GM23338 (cell line): ENCODE results near the gene TEX9. TPM values are rescaled to one million over a fixed set of nuclear protein-coding genes. Genes with fewer than 3 reads are reported as not detected.

Experiments used
- ATAC-seq: fragments of 200-7000 bp; cut with Tn5 transposase; 3 replicates; pipeline ENCODE4 v1.9.1; 2020
- DNase-seq: peaks from one replicate; pipeline ENCODE4 v3.0.0-alpha.2; 2015; ENCODE audit warnings: low spot score
- H2AFZ ChIP-seq: fragments of 200-600 bp; sonication (generic); 2 replicates; pipeline ENCODE4 v1.8.0; 2016; ENCODE audit warnings: antibody characterized with exemption, mild to moderate bottlenecking, moderate library complexity
- H3F3A ChIP-seq: fragments of 200-600 bp; sonication (generic); replicated peaks from 2 replicates; pipeline ENCODE4 v1.8.0; 2017; ENCODE audit warnings: antibody characterized with exemption, mixed run types, low read depth
- H3K27ac ChIP-seq: fragments of 200-600 bp; sonication (generic); 2 replicates; pipeline ENCODE4 v1.6.1; 2016; ENCODE audit warnings: low read depth
- H3K27me3 ChIP-seq: fragments of 200-600 bp; sonication (generic); 2 replicates; pipeline ENCODE4 v1.8.0; 2016; ENCODE audit warnings: mild to moderate bottlenecking, mixed run types, moderate library complexity; ENCODE audit not compliant: insufficient read depth
- H3K36me3 ChIP-seq: fragments of 200-600 bp; sonication (generic); 2 replicates; pipeline ENCODE4 v1.8.0; 2016; ENCODE audit warnings: mild to moderate bottlenecking; ENCODE audit not compliant: insufficient read depth
- H3K4me1 ChIP-seq: fragments of 200-600 bp; sonication (generic); 2 replicates; pipeline ENCODE4 v1.8.0; 2016; ENCODE audit warnings: mild to moderate bottlenecking, moderate library complexity; ENCODE audit not compliant: insufficient read depth
- H3K4me2 ChIP-seq: fragments of 200-600 bp; sonication (generic); 2 replicates; pipeline ENCODE4 v1.7.1; 2017; ENCODE audit warnings: mixed run types
- H3K4me3 ChIP-seq: fragments of 200-600 bp; sonication (generic); 2 replicates; pipeline ENCODE4 v1.6.1; 2016; ENCODE audit warnings: mixed run types
- H3K79me2 ChIP-seq: fragments of 200-600 bp; sonication (generic); replicated peaks from 2 replicates; pipeline ENCODE4 v1.8.0; 2017; ENCODE audit warnings: mild to moderate bottlenecking; ENCODE audit not compliant: insufficient read depth
- H3K9me2 ChIP-seq: fragments of 200-600 bp; sonication (generic); 2 replicates; pipeline ENCODE4 v1.8.0; 2017; ENCODE audit not compliant: insufficient read depth
- H4K20me1 ChIP-seq: fragments of 200-600 bp; sonication (generic); replicated peaks from 2 replicates; pipeline ENCODE4 v1.8.0; 2017; ENCODE audit warnings: mild to moderate bottlenecking; ENCODE audit not compliant: insufficient read depth
- H3K27ac Mint-ChIP-seq: 2 replicates; pipeline ENCODE4 v1.8.0; 2020; ENCODE audit warnings: inconsistent platforms, mild to moderate bottlenecking, moderate library complexity, mixed read lengths
- H3K27me3 Mint-ChIP-seq: 3 replicates; pipeline ENCODE4 v1.8.0; 2022; ENCODE audit warnings: low read depth, mild to moderate bottlenecking, moderate library complexity, mixed read lengths, inconsistent platforms; ENCODE audit not compliant: insufficient read depth, poor library complexity
- H3K36me3 Mint-ChIP-seq: 3 replicates; pipeline ENCODE4 v1.8.0; 2021; ENCODE audit warnings: low read depth, mild to moderate bottlenecking, inconsistent platforms, moderate library complexity, mixed read lengths
- H3K4me1 Mint-ChIP-seq: 3 replicates; pipeline ENCODE4 v1.8.0; 2020; ENCODE audit warnings: mild to moderate bottlenecking, inconsistent platforms, mixed read lengths
- H3K4me3 Mint-ChIP-seq: 3 replicates; pipeline ENCODE4 v1.8.0; 2021; ENCODE audit warnings: moderate library complexity, mild to moderate bottlenecking, inconsistent platforms, mixed read lengths
- H3K9me3 Mint-ChIP-seq: 3 replicates; pipeline ENCODE4 v1.8.0; 2020; ENCODE audit warnings: moderate library complexity, mild to moderate bottlenecking, inconsistent platforms, mixed read lengths
- CREB1 ChIP-seq: fragments of 250-450 bp; sonication (Bioruptor Pico); IDR thresholded peaks from 2 replicates; pipeline ENCODE4 v1.5.0; 2020; ENCODE audit warnings: low read depth, mild to moderate bottlenecking, moderate library complexity
- ETS1 ChIP-seq: IDR thresholded peaks from 2 replicates; pipeline ENCODE4 v1.6.1; 2016; ENCODE audit warnings: antibody characterized with exemption
- EZH2 ChIP-seq: fragments of 200-600 bp; sonication (generic); IDR thresholded peaks from one replicate; pipeline ENCODE4 v1.8.0; 2017; ENCODE audit warnings: antibody characterized with exemption, mild to moderate bottlenecking, low read depth; ENCODE audit not compliant: unreplicated experiment
- JUNB ChIP-seq: IDR thresholded peaks from one replicate; pipeline ENCODE4 v1.6.1; 2016; ENCODE audit warnings: antibody characterized with exemption; ENCODE audit not compliant: unreplicated experiment
- POLR2AphosphoS5 ChIP-seq: IDR thresholded peaks from 2 replicates; pipeline ENCODE4 v1.6.1; 2016; ENCODE audit warnings: antibody characterized with exemption, low read depth
- STAT1 ChIP-seq: IDR thresholded peaks from one replicate; pipeline ENCODE4 v1.6.1; 2016; ENCODE audit warnings: antibody characterized with exemption; ENCODE audit not compliant: unreplicated experiment
- ZNF331 ChIP-seq: fragments of 250-450 bp; sonication (Bioruptor Pico); IDR thresholded peaks from 2 replicates; pipeline ENCODE4 v1.5.0; 2020; ENCODE audit warnings: low read depth, mild to moderate bottlenecking, moderate library complexity
- ZNF462 ChIP-seq: fragments of 250-450 bp; sonication (Bioruptor Pico); IDR thresholded peaks from 2 replicates; pipeline ENCODE4 v1.5.0; 2020; ENCODE audit warnings: mild to moderate bottlenecking, moderate library complexity
- polyA plus RNA-seq: library from polyadenylated mRNA; unstranded; fragments of >200 nt; fragmentation: Nextera tagmentation; extraction: Ambion mirVana; gene quantifications from 2 replicates; pipeline ENCODE4 v1.2.1, GENCODE V29; 2016
- total RNA-seq: library from RNA; depleted of rRNA; stranded (reverse); fragments of >200 nt; shearing (Covaris generic); gene quantifications from 2 replicates; pipeline ENCODE4 v1.2.3, GENCODE V29; 2014

Gene TEX9
- total and polyA plus RNA-seq, 2 experiments from 2014 or later = 19.6 to 21.8 TPM

- H3K9me3 Mint-ChIP-seq = peaks cover 5% of the 10 kb centered on the region; the same call in 2 of the 3 replicates
Measured at GRCh38 chr15:56337084-56337725, 28.0 kb upstream of the TEX9 start.

More at GRCh38 chr15:56337084-56337725, 28.0 kb upstream of the TEX9 start:
- Mint-ChIP-seq H3K4me1 (no peaks in the 10 kb centered on the region), H3K27ac (no peak overlapping the region), H3K4me3 (no peak overlapping the region), H3K36me3 (no peaks in the 10 kb centered on the region), H3K27me3 (peaks cover 3% of the 10 kb centered on the region)
- DNase-seq (no peak), ATAC-seq (no peak)
- H3K27me3 ChIP-seq = no peaks in the 10 kb centered on the region
- H3K9me2 ChIP-seq = no peaks in the 10 kb centered on the region; the same call in 1 of the 2 replicates
- TF ChIP-seq EZH2 = no peak
- no peak for TF ChIP-seq CREB1
- TF ChIP-seq ETS1 = no peak
- TF ChIP-seq STAT1 = no peak
- TF ChIP-seq ZNF331 (CRISPR knock-in tag) = no peak
- no peak for TF ChIP-seq JUNB
- TF ChIP-seq ZNF462 (CRISPR knock-in tag) = no peak
- TF ChIP-seq POLR2AphosphoS5 = no peak
- H3K4me3 ChIP-seq = no peak overlapping the region
- no peaks in the 10 kb centered on the region for H4K20me1 ChIP-seq
- H3K36me3 ChIP-seq = 0 out of 2 replicates have a peak, but pooled peaks cover 3% of the 10 kb centered on the region
- no peaks in the 10 kb centered on the region for H3K79me2 ChIP-seq
- no peaks in the 10 kb centered on the region for H3K4me1 ChIP-seq
- H2AFZ ChIP-seq = no peak overlapping the region
- H3K27ac ChIP-seq = no peak overlapping the region
- H3F3A ChIP-seq = no peaks in the 10 kb centered on the region
- H3K4me2 ChIP-seq = no peak overlapping the region
